ENCODE data around the gene TPBGL. TPM values are rescaled to one million over a fixed set of nuclear protein-coding genes. Genes with fewer than 3 reads are reported as not detected.

TPBGL gene
- total RNA-seq, 1 donor from 2014 or later: 2.3 TPM

DNA sequence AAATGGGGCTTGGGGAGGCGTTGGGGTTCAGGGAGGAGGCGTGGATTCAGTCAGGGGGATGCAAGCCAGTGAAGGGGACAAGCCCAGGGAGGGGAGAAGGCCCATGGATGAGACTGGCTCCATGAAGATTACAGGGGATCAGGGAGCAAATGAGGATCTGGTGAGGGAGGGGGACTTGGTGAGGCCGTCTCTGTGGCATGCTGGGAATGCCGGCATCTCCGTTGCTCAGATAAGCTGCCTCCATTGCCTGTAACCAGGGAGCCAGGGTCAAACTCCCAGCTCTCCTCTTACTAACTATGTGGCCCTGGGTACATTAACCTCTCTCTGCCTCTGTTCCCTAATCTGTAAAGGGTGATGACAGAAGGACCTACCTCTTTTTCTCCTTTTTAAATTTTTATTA, 38.7 kb downstream of the TPBGL start:
- Mint-ChIP-seq H3K36me3 (ENCODE audit: unreplicated experiment) (no peaks in the 10 kb centered on the region), H3K4me1 (ENCODE audit: low read depth, unreplicated experiment) (peaks cover 5% of the 10 kb centered on the region), H3K9me3 (ENCODE audit: unreplicated experiment) (no peaks in the 10 kb centered on the region), H3K27ac (ENCODE audit: unreplicated experiment) (no peak overlapping the region), H3K27me3 (ENCODE audit: unreplicated experiment) (peaks cover 3% of the 10 kb centered on the region), H3K4me3 (ENCODE audit: unreplicated experiment) (no peak overlapping the region)
- TF ChIP-seq, protein P1, sequence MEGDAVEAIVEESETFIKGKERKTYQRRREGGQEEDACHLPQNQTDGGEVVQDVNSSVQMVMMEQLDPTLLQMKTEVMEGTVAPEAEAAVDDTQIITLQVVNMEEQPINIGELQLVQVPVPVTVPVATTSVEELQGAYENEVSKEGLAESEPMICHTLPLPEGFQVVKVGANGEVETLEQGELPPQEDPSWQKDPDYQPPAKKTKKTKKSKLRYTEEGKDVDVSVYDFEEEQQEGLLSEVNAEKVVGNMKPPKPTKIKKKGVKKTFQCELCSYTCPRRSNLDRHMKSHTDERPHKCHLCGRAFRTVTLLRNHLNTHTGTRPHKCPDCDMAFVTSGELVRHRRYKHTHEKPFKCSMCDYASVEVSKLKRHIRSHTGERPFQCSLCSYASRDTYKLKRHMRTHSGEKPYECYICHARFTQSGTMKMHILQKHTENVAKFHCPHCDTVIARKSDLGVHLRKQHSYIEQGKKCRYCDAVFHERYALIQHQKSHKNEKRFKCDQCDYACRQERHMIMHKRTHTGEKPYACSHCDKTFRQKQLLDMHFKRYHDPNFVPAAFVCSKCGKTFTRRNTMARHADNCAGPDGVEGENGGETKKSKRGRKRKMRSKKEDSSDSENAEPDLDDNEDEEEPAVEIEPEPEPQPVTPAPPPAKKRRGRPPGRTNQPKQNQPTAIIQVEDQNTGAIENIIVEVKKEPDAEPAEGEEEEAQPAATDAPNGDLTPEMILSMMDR (IDR thresholded peaks at IDR 0.05; ENCODE audit: partially characterized antibody, unreplicated experiment): no peak
- no peak for DNase-seq

GRCh38 chr11:75280227-75280701, 39.7 kb downstream of the TPBGL start:
- TF ChIP-seq, protein P1 (IDR thresholded peaks at IDR 0.05; ENCODE audit: partially characterized antibody, unreplicated experiment): peak; percentile 99
- peaks cover 5% of the 10 kb centered on the region for H3K4me1 Mint-ChIP-seq (ENCODE audit: low read depth, unreplicated experiment)
- H3K9me3 Mint-ChIP-seq (ENCODE audit: unreplicated experiment): no peaks in the 10 kb centered on the region
- H3K4me3 Mint-ChIP-seq (ENCODE audit: unreplicated experiment): no peak overlapping the region
- peak; percentile 85 for DNase-seq
- peaks cover 3% of the 10 kb centered on the region for H3K27me3 Mint-ChIP-seq (ENCODE audit: unreplicated experiment)
- no peaks in the 10 kb centered on the region for H3K36me3 Mint-ChIP-seq (ENCODE audit: unreplicated experiment)
- H3K27ac Mint-ChIP-seq (ENCODE audit: unreplicated experiment): no peak overlapping the region

- no peaks in the 10 kb centered on the region for H3K9me3 Mint-ChIP-seq (ENCODE audit: unreplicated experiment)
- H3K4me3 Mint-ChIP-seq (ENCODE audit: unreplicated experiment): no peak overlapping the region
- H3K27ac Mint-ChIP-seq (ENCODE audit: unreplicated experiment): no peak overlapping the region
- H3K4me1 Mint-ChIP-seq (ENCODE audit: low read depth, unreplicated experiment): peaks cover 5% of the 10 kb centered on the region
- TF ChIP-seq, protein P1 (IDR thresholded peaks at IDR 0.05; ENCODE audit: partially characterized antibody, unreplicated experiment): no peak
- H3K27me3 Mint-ChIP-seq (ENCODE audit: unreplicated experiment): peaks cover 4% of the 10 kb centered on the region
- no peaks in the 10 kb centered on the region for H3K36me3 Mint-ChIP-seq (ENCODE audit: unreplicated experiment)
- no peak for DNase-seq
Measured at GRCh38 chr11:75280770-75281468, 40.3 kb downstream of the TPBGL start.

DNA sequence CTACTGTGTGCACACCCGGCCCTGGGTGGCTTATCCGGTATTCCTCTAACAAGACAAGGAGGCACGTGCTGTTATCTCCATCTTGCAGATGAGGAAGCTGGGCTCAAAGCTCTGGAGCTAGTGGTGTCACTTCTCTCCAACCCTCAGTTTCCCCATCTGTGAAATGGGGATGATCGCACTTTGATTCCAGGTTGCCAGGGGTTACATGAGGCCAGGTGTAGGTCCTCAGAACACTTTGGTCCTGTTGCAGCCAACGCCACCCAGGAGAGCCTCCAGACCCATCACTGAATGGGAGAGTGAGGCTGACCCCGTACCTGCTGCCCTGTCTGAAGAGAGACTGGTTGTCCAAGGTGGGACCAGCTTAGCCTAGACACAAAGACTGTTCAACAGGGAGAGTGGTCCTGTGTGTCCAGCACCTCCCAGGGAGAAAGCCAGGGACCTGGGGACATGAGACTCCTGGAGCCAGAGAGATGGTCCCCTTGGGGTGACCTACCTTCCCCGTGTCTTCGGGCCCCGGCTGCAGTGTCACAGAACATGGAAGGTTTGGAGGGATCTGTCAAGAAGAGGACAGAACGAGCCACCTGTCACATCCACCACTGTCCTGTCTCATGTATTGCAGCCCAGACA, 41.0 kb downstream of the TPBGL start:
- Mint-ChIP-seq H3K36me3 (ENCODE audit: unreplicated experiment) (no peaks in the 10 kb centered on the region), H3K4me3 (ENCODE audit: unreplicated experiment) (no peak overlapping the region), H3K9me3 (ENCODE audit: unreplicated experiment) (no peaks in the 10 kb centered on the region), H3K27me3 (ENCODE audit: unreplicated experiment) (peaks cover 5% of the 10 kb centered on the region), H3K27ac (ENCODE audit: unreplicated experiment) (no peak overlapping the region), H3K4me1 (ENCODE audit: low read depth, unreplicated experiment) (peaks cover 5% of the 10 kb centered on the region)
- TF ChIP-seq, protein P1 (IDR thresholded peaks at IDR 0.05; ENCODE audit: partially characterized antibody, unreplicated experiment): no peak
- no peak for DNase-seq

GRCh38 chr11:75283391-75283931, 42.9 kb downstream of the TPBGL start:
- H3K4me3 Mint-ChIP-seq (ENCODE audit: unreplicated experiment): no peak overlapping the region
- no peaks in the 10 kb centered on the region for H3K9me3 Mint-ChIP-seq (ENCODE audit: unreplicated experiment)
- H3K4me1 Mint-ChIP-seq (ENCODE audit: low read depth, unreplicated experiment): peaks cover 5% of the 10 kb centered on the region
- H3K27ac Mint-ChIP-seq (ENCODE audit: unreplicated experiment): no peak overlapping the region
- no peak for DNase-seq
- peaks cover 5% of the 10 kb centered on the region for H3K36me3 Mint-ChIP-seq (ENCODE audit: unreplicated experiment)
- H3K27me3 Mint-ChIP-seq (ENCODE audit: unreplicated experiment): peaks cover 7% of the 10 kb centered on the region
- TF ChIP-seq, protein P1 (IDR thresholded peaks at IDR 0.05; ENCODE audit: partially characterized antibody, unreplicated experiment): no peak

All from glutamatergic neuron (in vitro differentiated cells).